PFSK-1 (cell line): ENCODE results near the gene SRL.

Source experiments
- POLR2AphosphoS5 ChIP-seq: IDR thresholded peaks from 2 replicates; pipeline ENCODE4 v1.6.1; 2012; ENCODE audit warnings: low read depth, mild to moderate bottlenecking, control low read depth, low read length, moderate library complexity
- SIN3A ChIP-seq: IDR thresholded peaks from 2 replicates; pipeline ENCODE4 v1.6.1; 2012; ENCODE audit warnings: mild to moderate bottlenecking, low read length, moderate library complexity, borderline replicate concordance; ENCODE audit not compliant: insufficient read depth
- TAF1 ChIP-seq: IDR thresholded peaks from 2 replicates; pipeline ENCODE4 v1.6.1; 2012; ENCODE audit warnings: low read length, control low read depth, borderline replicate concordance; ENCODE audit not compliant: insufficient read depth
- TF ChIP-seq, protein P1 (sequence below), 2 experiments: IDR thresholded peaks; 2 replicates each; pipeline versions ENCODE4 v1.6.1 to v1.8.0; 2011 to 2012; ENCODE audit warnings: low read depth in 2 of 2, low read length in 2 of 2, control low read depth in 1 of 2, inconsistent platforms in 1 of 2, mild to moderate bottlenecking in 1 of 2, moderate library complexity in 1 of 2; ENCODE audit not compliant: insufficient read depth in 1 of 2

GRCh38 chr16:4203748-4204147 is 38.1 kb downstream of the SRL start:
- TF ChIP-seq, protein P1, sequence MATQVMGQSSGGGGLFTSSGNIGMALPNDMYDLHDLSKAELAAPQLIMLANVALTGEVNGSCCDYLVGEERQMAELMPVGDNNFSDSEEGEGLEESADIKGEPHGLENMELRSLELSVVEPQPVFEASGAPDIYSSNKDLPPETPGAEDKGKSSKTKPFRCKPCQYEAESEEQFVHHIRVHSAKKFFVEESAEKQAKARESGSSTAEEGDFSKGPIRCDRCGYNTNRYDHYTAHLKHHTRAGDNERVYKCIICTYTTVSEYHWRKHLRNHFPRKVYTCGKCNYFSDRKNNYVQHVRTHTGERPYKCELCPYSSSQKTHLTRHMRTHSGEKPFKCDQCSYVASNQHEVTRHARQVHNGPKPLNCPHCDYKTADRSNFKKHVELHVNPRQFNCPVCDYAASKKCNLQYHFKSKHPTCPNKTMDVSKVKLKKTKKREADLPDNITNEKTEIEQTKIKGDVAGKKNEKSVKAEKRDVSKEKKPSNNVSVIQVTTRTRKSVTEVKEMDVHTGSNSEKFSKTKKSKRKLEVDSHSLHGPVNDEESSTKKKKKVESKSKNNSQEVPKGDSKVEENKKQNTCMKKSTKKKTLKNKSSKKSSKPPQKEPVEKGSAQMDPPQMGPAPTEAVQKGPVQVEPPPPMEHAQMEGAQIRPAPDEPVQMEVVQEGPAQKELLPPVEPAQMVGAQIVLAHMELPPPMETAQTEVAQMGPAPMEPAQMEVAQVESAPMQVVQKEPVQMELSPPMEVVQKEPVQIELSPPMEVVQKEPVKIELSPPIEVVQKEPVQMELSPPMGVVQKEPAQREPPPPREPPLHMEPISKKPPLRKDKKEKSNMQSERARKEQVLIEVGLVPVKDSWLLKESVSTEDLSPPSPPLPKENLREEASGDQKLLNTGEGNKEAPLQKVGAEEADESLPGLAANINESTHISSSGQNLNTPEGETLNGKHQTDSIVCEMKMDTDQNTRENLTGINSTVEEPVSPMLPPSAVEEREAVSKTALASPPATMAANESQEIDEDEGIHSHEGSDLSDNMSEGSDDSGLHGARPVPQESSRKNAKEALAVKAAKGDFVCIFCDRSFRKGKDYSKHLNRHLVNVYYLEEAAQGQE (IDR thresholded peaks at IDR 0.05; ENCODE audit: insufficient read depth in 1 of 2, low read depth in 2 of 2, low read length in 2 of 2): no peak
- TF ChIP-seq TAF1: no peak
- no peak for TF ChIP-seq POLR2AphosphoS5
- no peak for TF ChIP-seq SIN3A
